Measurements from ENCODE around the gene ABHD11. TPM values are rescaled to one million over a fixed set of nuclear protein-coding genes. Genes with fewer than 3 reads are reported as not detected.

ABHD11 gene
- polyA plus RNA-seq, 1 donor (not counting 4 experiments of a cell fraction or from before 2014, with no cell fraction given) = 11.3 TPM

GRCh38 chr7:73739387-73739767, 775 bp upstream of the ABHD11 start:
- Histone ChIP-seq H3K4me3 (ENCODE audit: control insufficient read depth in 2 of 3, extremely low read depth in 1 of 3, insufficient read depth in 2 of 3, low read depth in 1 of 3, low read length in 3 of 3) (peak overlapping the region; percentile 82 to 87 (median 83)), H3K4me1 (ENCODE audit: control insufficient read depth, extremely low read depth, insufficient read depth, low read length) (peaks cover 20% of the 10 kb centered on the region), H4K20me1 (ENCODE audit: control insufficient read depth, extremely low read depth, insufficient read depth, low read length) (peaks cover 2% of the 10 kb centered on the region), H3K27me3 (ENCODE audit: control insufficient read depth, extremely low read depth, insufficient read depth, low read length) (no peaks in the 10 kb centered on the region), H3K36me3 (ENCODE audit: control insufficient read depth in 2 of 2, extremely low read depth in 1 of 2, insufficient read depth in 2 of 2, low read length in 2 of 2) (peaks cover 5 to 10% of the 10 kb centered on the region in 2 experiments), H2AFZ (ENCODE audit: control insufficient read depth, low read length) (peak overlapping the region; percentile 91), H3K9me1 (ENCODE audit: control insufficient read depth, extremely low read depth, insufficient read depth, low read length) (no peaks in the 10 kb centered on the region), H3K79me2 (ENCODE audit: control insufficient read depth, insufficient read depth, low read length) (peaks cover 6% of the 10 kb centered on the region), H3K9me3 (ENCODE audit: control insufficient read depth, low read depth, low read length) (no peaks in the 10 kb centered on the region), H3K27ac (ENCODE audit: control insufficient read depth, insufficient read depth, low read length) (peak overlapping the region; percentile 78), H3K4me2 (ENCODE audit: control insufficient read depth, extremely low read depth, insufficient read depth, low read depth, low read length) (peak overlapping the region; percentile 97), H3K9ac (ENCODE audit: control insufficient read depth, extremely low read depth, insufficient read depth, low read length) (peak overlapping the region; percentile 91)
- DNase-seq (ENCODE audit: low read depth, low spot score) (no peak), FAIRE-seq (no peak)
- dilution Hi-C loops (cut with MboI; ENCODE audit: extremely low pct_ligation_motif_present, low sequenced_read_pairs) = no loop called here
- TF ChIP-seq, protein P1, sequence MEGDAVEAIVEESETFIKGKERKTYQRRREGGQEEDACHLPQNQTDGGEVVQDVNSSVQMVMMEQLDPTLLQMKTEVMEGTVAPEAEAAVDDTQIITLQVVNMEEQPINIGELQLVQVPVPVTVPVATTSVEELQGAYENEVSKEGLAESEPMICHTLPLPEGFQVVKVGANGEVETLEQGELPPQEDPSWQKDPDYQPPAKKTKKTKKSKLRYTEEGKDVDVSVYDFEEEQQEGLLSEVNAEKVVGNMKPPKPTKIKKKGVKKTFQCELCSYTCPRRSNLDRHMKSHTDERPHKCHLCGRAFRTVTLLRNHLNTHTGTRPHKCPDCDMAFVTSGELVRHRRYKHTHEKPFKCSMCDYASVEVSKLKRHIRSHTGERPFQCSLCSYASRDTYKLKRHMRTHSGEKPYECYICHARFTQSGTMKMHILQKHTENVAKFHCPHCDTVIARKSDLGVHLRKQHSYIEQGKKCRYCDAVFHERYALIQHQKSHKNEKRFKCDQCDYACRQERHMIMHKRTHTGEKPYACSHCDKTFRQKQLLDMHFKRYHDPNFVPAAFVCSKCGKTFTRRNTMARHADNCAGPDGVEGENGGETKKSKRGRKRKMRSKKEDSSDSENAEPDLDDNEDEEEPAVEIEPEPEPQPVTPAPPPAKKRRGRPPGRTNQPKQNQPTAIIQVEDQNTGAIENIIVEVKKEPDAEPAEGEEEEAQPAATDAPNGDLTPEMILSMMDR (optimal IDR thresholded peaks at IDR 0.05 in 1 of 3, IDR thresholded peaks at IDR 0.05 in 1 of 3, conservative IDR thresholded peaks at IDR 0.05 in 1 of 3; ENCODE audit: extremely low read depth in 1 of 3, insufficient read depth in 2 of 3, low read length in 3 of 3) = no peak
- TF ChIP-seq EZH2 (IDR thresholded peaks at IDR 0.05; ENCODE audit: low read length) = no peak

GRCh38 chr7:73738220-73738611, 386 bp downstream of the ABHD11 start:
- peak overlapping the region; percentile 79 for H3K9ac ChIP-seq (ENCODE audit: control insufficient read depth, extremely low read depth, insufficient read depth, low read length)

More at GRCh38 chr7:73738220-73738611, 386 bp downstream of the ABHD11 start:
- no peaks in the 10 kb centered on the region for H3K9me3 ChIP-seq (ENCODE audit: control insufficient read depth, low read depth, low read length)
- peak overlapping the region; percentile 63 for H3K27ac ChIP-seq (ENCODE audit: control insufficient read depth, insufficient read depth, low read length)
- H4K20me1 ChIP-seq (ENCODE audit: control insufficient read depth, extremely low read depth, insufficient read depth, low read length) = peaks cover 2% of the 10 kb centered on the region
- H3K9me1 ChIP-seq (ENCODE audit: control insufficient read depth, extremely low read depth, insufficient read depth, low read length) = no peaks in the 10 kb centered on the region
- DNase-seq (ENCODE audit: low read depth, low spot score) = no peak
- peak overlapping the region; percentile 74 for H3K4me2 ChIP-seq (ENCODE audit: control insufficient read depth, extremely low read depth, insufficient read depth, low read depth, low read length)
- H3K79me2 ChIP-seq (ENCODE audit: control insufficient read depth, insufficient read depth, low read length) = peaks cover 6% of the 10 kb centered on the region
- no peak for TF ChIP-seq EZH2 (IDR thresholded peaks at IDR 0.05; ENCODE audit: low read length)
- TF ChIP-seq, protein P1 (optimal IDR thresholded peaks at IDR 0.05 in 1 of 3, IDR thresholded peaks at IDR 0.05 in 1 of 3, conservative IDR thresholded peaks at IDR 0.05 in 1 of 3; ENCODE audit: extremely low read depth in 1 of 3, insufficient read depth in 2 of 3, low read length in 3 of 3) = no peak
- H3K4me3 ChIP-seq (ENCODE audit: control insufficient read depth in 2 of 3, extremely low read depth in 1 of 3, insufficient read depth in 2 of 3, low read depth in 1 of 3, low read length in 3 of 3) = peak overlapping the region; percentile 76 to 82 (median 82)
- FAIRE-seq = no peak
- peaks cover 5 to 10% of the 10 kb centered on the region in 2 experiments for H3K36me3 ChIP-seq (ENCODE audit: control insufficient read depth in 2 of 2, extremely low read depth in 1 of 2, insufficient read depth in 2 of 2, low read length in 2 of 2)
- H2AFZ ChIP-seq (ENCODE audit: control insufficient read depth, low read length) = peak overlapping the region; percentile 83
- peaks cover 17% of the 10 kb centered on the region for H3K4me1 ChIP-seq (ENCODE audit: control insufficient read depth, extremely low read depth, insufficient read depth, low read length)
- H3K27me3 ChIP-seq (ENCODE audit: control insufficient read depth, extremely low read depth, insufficient read depth, low read length) = no peaks in the 10 kb centered on the region
- dilution Hi-C loops (cut with MboI; ENCODE audit: extremely low pct_ligation_motif_present, low sequenced_read_pairs) = no loop called here
